T-helper 22 cell (primary cell): Measurements from ENCODE around the gene LILRB2.
"Not testable (repeated sequence)": the region's sequence is repeated elsewhere in the genome, so short reads cannot be mapped to it uniquely, and the experiment has no call there.

Source experiments
- DNase-seq: peaks from one replicate; pipeline ENCODE4 v3.0.0-alpha.2; 2020; ENCODE audit warnings: low read depth

Gene LILRB2

DNA sequence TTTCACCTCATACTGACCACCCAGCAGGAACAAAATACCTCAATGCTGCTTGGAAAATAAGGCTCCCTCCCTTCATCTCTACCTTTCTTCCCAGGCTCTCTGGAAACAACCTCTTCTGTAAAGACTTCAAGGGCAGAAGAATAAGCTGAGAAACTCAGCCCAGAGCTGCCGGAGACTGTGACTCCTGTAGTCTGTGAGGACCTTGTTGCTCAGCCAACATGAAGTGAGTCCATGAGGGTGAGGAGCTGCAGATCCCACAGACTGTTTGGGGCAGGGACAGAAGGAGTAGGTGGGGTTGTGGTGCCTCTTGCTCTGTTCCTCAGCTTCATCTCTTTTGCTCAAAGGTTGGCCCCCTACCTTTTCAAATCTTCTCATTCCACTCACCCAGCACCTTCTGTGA lies 24.2 kb upstream of the LILRB2 start:
- no peak for DNase-seq

DNA sequence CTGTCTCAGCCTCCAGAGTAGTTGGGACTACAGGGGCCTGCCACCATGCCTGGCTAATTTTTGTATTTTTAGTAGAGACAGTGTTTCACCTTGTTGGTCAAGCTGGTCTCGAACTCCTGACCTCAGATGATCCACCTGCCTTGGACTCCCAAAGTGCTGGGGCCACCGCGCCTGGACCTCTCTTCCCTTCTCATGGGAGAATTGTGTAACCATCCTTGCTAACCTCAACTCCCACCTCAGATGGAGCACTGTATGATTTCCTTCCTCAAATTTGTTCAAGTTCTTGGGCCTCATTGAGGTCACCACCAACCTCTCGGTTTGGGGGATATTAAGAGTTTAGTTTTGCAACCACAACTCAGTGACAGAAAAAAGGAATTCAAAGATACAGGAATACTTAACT lies 21.3 kb upstream of the LILRB2 start:
- DNase-seq, result no peak

DNA sequence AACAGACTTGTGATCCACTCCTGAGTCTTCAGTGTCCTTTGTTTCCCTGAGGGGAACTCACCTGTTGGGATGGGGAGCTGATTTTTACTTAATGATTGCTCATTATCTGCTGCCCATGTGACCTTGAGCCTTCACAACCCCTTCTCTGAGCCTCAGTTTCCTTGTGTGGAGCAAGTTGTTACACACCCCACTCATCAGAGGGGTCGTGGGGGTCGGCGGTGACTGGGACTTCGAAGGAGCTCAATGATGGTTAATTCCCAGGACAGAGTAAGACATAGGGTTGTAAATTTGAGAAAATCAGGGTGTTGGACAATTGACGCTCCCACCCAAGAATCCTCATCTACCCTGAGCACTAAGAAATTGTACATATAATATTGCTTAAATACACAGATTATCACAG lies 18.6 kb upstream of the LILRB2 start:
- DNase-seq, result no peak

DNA sequence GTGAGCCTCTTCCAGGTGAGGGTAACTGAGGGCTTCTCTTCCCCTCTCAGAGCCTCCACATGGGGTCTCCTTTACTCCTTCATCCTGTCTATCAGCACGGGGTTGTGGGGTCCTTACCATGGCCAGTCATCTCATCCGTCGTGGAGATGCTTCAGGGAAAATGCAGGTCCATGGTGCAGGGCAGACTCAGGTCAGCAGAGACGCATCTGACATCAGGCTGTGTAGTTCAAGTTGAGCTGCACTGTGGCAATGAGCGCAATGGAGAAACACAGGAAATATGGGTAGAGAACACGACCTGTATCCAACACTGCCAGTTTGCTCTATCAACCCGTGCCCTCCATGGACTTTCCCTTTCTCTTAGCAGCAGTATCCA lies 18.2 kb upstream of the LILRB2 start:
- DNase-seq, result no peak

DNA sequence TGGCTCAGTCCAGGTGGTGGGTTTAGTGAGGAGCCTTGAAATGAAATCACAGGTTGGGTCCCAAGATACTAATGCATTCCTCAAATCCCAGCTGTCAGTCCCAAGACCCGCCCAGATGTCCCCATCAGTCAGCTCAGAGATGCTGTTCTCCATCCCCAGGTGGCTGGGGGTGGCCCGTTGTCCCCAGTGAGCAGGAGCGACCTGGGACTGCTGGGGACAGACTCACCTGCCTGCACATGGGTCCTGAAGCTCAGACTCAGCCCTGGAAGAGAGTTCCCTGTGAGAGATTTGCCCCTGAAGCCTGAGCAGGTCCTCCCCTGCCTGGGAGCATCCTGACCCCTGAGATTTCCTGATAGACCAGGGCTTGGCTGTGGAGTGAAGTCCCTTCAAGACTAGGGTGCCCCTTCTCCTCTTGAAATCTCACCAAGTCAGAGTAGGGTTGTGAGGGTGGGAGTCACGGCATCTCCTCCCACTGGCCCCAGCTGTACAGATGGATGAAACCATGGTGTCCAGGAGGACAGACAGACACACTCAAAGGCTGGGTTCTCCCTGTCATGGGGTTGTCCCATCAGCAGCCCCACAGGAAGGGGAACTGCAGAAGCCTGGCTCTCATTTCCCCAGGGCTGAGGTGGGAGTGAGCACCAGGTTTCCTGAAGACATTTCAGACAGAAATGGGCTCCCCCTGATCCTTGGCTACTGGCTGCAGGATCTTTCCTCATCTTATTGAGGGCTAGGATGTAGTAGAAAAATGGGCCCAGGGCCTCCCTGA lies 17.6 kb upstream of the LILRB2 start:
- no peak for DNase-seq

DNA sequence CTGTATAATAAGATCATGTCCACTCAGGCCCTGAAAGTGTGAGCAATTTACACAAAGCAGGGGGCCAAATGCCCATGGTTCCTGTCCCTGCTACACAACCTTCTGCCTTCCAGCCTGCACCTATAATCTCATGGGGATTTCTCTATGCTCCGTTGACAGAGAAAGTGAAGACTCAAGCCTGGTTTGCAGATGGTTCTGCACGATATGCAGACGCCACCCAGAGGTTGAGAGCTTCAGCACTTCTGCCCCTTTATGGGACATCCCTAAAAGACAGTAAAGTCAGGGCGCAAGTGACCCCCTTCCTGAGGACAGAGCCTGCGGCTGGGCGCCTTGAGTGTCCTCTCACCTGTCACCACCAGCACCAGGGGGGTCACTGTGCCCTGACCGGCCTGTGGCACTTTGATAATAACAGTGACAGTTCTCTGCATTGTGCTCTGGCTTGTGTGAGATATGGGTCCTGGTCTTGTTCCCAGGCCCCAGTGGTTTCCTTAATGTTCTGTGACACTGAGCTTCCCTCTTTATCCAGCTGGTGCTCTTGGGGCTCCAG lies 16.9 kb upstream of the LILRB2 start:
- no peak for DNase-seq

DNA sequence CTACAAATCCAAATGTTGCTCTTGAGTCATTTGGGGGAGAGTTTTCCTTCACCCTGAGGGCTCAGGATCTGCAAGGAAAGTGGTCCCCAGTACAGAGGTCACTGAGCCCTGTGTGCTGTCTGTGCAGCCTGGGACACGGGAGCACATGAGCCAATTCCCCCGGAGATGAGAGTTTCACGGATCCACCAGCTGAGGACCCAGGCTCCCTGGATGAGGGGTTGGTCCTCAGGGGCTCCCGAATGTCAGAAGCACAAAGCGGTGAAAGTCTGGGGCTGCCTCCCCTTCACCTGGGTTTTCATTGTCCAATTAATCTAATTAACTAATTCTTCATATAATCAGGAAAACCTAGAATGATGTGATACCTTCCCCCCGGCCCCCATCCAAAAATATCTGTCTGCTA lies 13.6 kb upstream of the LILRB2 start:
- no peak for DNase-seq

DNA sequence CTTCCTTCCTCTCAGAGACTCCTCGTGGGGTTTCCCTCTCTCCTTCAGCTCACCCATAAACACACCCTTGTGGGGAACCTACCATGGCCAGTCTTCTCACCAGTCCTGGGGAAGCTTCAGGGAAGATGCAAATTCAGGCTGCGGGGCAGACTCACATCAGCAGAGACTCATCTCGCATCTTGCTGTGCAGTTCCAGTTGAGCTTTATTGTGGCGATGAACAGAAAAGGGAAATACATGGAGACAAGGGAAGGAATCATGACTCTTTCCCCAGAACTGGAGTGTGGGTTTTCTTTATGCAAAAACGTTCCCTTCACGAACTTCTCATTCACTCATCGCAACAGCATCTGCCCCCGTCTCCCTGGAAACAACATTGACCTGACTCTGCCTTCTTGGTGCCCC lies 8.2 kb upstream of the LILRB2 start:
- not testable (repeated sequence) for DNase-seq

DNA sequence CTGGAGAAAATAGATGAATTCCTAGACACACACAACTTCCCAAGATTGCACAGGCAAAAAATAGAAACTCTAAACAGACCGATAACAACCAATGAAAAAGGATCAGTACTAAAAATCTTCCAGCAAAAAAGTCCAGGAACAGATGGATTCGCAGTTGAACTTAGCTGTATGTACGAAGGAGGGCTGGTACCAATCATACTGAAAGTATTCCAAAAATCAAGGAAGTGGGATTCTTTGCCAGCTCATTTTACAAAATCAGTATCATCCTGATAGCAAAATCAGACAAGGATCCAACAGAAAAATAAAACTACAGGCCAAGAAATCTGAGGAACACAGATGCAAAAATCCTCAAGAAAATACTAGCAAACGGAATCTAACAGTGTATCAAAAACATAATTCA lies 6.5 kb upstream of the LILRB2 start:
- no peak for DNase-seq

DNA sequence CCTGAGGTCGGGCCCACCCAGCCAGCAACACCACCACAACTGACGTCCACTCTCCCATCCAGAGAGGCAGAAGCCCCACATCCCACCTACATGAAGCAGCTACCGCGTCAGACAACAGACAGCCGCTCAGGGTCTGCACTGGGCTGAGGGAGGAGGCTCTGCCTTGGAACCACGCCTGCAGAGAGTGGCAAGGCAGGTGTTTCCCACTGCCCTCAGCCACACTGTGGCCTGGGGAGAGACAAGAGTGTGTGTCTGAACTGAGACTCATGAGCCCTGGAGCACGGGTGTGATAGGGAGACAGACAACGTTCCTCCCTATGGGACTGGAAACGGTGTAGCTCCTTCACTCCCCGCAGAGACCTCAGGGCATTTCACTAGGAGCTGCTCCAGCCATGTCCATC lies 5.4 kb upstream of the LILRB2 start:
- not testable (repeated sequence) for DNase-seq

DNA sequence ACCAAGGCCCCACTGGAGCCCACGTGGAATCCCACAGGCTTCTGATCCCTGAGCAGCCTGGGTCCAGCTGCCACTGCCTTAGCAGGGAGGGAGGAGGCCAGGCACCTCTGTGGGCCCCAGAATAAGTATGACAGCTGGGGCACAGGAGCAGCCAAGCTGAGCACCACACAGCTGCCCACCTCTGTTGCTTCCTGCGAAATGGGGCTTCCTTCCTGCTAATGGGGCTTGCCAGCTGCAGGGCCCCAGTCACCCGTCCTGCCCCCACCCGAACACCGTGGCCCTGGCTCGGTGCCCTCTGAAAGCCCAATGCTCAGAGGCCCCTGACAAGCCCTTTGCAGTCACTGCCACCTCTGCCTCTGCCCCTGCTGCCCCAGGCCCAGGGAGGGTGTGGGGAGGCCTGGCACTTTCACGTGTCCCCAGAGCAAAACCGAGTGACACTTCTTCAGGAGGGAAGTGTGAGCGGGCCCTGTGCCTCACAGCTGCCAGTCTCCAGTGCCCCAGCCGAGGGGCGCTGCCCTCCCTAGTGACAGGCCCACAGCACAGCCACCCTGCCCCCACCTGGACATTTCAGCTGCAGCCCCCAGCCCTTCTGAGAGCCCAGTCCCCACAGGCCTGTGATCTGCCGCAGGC lies 4.6 kb upstream of the LILRB2 start:
- DNase-seq, result not testable (repeated sequence)

DNA sequence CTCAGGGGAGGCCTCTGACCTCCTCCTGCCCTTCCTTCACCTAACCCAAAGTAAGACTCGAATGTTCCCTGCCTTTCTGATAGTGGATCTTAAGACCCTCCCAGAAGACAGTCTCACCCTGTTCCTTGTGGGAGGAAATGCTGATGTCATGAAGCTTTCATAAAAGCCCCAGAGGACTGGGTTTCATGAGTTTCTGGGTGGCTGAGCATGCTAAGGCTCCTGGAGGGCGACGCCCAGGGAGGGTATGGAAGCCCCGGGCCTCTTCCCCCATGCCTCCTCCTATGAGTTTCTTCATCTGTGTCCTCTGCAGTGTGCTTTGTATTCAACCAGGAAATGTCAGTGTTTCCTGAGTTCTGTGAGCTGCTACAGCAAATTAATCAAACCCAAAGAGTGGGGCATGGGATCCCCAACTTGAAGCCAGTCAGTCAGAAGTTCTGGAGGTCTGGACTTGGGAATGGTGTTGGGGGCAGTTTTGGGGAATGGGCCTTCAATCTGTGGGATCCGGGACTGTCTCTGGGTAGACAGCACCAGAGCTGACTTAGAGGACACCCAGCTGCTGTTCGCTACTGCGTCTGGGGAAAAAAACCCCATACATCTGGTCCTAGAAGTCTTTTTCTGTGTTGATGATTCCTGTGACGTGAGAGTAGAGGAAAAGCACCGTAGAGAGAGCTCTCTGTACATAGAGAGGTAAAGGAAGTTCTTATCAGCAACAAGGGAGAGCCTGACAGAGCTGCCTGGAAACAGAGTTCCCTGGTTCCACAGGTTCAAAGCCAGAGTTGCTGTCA lies 2.0 kb upstream of the LILRB2 start:
- DNase-seq, result no peak

DNA sequence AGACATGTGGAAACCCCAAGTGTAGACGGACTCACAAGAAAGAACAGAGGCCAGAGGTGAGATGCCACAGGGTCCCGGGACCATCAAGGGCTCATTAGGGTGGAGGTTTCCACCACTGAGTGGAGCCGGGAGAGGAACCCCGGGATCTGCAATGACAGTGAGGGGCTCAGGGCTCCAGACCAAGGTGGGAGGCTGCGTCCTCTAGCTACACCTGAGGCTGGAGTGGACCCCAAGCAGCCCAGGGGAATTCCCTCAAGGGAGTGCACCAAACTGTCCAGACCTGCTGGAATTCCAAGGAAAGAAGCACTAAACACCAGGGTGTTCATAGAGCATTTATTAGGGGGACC lies 792 bp upstream of the LILRB2 start:
- not testable (repeated sequence) for DNase-seq

DNA sequence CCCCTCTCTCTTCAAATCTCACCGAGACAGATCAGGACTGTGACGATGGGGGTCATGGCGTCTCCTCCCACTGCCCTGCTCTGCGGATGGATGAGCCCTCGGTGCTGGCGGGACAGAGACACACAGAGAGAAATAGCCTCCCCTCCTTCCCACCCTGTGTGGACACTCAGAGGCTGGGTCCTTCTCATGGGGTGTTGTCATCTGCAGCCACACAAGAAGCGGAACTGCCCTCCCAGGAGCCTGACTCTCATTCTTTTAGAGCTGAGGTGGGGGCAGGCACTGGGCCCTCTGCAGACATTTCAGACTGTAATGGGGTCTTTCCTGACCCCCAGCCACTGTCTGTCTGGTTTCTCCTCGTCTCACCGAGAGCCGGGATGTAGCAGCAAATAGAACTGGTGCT lies 469 bp downstream of the LILRB2 start:
- not testable (repeated sequence) for DNase-seq

DNA sequence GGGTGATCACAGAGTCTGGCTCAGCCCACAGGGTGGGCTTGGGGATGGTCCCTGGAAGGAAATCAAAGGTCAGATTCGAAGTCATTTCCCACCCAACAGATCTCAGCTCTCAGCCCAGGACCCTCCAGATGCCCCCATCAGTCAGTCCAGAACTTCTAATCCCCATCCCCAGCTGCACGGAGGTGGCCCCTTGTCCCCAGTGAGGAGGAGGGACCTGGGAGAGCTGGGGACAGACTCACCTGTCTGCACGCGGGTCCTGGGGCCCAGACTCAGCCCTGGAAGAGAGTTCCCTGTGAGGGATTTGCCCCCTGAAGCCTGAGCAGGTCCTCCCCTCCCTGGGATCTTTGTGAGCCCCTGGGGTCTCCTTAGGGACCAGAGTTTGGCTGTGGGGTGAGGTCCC lies 885 bp downstream of the LILRB2 start:
- not testable (repeated sequence) for DNase-seq

DNA sequence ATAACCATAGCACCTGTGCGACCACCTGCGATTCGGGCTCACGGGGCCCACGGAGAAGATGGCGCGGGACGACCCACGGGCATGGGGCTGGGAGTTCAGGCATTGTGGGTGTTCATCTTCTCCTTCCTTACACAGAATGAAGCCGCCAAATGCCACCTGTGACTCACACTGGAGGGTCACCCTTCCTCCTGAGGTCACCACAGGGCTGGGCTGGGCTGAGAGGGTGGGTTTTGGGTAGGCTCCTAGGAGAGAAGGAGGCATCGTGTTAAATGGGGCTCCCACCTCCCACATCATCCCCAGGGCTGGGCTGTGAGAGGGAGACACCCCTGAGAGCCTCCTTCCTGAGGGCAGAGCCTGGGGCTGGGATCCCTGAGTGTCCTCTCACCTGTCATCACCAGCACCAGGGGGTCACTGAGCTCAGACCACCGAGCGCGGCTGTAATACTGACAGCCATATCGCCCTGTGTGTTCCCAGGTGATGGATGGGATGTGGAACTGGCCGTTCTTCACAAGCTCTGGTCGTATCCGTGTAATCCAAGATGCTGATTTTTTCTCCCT lies 1.4 kb downstream of the LILRB2 start:
- DNase-seq, result no peak

DNA sequence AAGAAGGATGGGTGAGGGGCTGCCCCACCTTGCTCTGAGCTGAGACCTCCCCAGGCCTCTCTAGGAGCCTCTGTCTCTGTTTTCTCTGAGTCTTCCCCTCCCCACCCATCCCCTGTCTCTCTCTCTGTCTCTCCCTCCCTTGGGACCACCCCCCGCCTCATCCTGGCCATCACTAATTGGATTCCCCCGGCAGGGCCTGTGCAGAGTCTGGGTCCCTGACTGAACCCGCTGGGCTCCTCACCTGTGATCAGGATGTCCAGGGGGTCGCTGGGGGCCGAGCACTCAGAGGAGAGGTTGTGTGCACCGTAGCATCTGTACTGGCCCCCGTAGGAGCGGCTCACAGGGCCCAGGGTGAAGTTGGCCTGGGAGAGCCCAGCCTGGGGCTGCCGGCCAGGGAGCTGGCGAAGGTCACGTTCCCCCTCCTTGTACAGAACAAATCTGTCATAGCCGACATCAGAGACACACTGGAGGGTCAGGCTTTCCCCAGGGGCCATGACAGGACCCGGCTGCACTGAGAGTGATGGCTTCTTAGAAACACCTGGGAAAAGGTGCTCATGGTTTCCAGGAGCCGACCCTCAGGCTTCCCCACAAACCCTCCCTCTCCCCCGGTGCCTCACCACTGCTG lies 2.2 kb downstream of the LILRB2 start:
- not testable (repeated sequence) for DNase-seq

DNA sequence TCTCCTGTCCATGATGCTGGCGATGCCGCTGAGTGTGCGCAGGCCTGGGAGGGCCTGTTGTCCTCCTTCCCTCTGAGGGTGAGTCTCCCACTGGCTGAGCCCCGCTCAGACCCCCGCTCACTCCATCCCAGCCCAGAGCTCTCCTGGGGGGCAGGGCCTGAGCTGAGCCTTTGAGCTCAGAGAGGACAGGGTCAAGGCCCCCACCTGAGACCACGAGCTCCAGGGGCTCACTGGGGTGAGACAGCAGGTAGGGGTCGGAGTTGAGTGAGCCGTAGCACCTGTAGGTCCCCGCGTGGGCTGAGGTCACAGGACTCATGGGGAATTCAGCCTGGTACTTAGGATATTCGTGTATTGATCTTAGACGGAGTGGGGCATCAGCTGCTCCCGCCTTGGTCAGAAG lies 2.9 kb downstream of the LILRB2 start:
- not testable (repeated sequence) for DNase-seq

DNA sequence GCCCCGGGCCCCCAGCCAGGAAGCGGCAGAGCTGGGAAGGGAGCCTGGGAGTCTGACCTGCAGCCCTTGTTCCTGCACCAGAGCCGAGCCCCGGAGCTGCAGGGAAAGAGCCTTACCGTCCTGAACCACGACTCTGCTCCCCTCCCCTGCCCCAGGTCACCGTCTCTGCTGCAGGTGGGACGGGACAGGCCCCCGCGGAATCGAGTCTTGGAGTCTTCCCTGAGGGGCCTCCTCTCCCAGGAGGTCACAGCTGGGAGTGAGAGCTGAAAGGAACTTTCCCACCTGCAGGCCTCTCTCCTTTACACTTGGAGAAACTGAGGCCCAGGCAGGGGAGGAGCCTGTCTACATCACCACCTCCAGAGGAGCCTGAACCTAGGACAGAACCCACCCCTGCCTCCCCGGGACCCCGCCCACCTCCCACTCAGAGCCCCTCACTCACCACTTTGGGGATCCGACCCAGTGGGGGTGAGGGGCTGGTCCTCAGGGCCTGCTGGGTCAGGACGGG lies 3.7 kb downstream of the LILRB2 start:
- DNase-seq, result not testable (repeated sequence)

DNA sequence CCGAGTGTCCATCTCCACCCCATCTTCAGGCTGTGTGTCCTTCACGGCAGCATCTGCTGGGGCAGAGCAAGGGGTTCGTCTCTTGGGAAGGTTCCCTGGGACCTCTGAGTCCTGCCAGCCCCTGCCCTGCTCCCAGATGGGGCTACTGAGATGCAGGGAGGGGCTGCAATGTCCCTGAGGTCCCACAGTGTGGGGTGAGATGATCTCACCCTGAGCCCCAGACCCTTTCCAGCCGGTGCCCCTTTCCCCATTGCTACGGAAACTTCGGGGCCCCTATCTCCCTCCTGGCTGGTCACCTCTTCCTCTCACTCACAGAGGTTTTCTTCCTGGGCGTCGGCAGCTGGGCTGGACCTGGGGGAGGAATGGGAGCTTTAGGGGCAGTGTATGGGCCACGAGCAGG lies 5.0 kb downstream of the LILRB2 start:
- no peak for DNase-seq

DNA sequence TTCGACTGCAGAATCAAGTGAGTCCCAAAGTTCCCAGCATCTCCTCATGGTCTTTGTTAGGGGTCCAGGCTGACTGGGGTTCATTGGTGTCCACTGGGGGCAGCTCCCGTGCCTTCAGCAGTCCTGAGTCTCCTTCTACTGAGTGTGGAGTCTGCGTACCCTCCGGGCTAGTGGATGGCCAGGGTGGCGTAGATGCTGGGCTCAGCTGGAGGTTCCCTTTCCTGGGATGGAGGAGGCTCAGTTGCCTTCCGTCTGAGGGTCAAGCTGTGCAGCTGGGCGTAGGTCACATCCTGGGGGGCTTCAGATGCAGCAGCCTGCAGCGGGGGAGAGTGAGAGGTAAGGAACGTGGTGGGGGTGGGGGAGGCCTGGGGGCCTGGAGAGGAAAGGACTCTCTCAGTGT lies 6.4 kb downstream of the LILRB2 start:
- DNase-seq, result not testable (repeated sequence)

DNA sequence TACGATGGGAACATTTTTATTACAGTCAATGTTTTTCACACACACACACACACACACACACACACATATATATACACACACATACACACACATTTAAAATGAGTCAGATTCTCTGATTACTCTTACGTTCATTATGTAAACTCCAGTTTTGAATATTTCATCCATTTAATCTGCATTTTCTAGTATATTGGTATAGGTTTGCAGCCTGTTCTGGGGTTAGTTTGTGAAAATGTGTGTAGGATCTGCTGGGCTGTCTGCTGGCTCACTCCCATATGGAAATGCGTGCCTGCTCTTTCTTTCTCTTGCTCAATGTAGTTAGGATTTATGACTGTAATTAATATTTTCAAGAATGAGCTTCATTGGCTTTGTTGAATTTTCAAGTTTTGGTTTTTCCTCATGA lies 7.1 kb downstream of the LILRB2 start:
- DNase-seq, result no peak
